HG03520 (cell line): ENCODE data around the gene GNL3L.
"Not testable (repeated sequence)": the region's sequence is repeated elsewhere in the genome, so short reads cannot be mapped to it uniquely, and the experiment has no call there.

Experiments used
- ATAC-seq: cut with Tn5 transposase; IDR thresholded peaks from one replicate; pipeline ENCODE4 v1.9.1; 2021; ENCODE audit warnings: mild to moderate bottlenecking, moderate library complexity; ENCODE audit not compliant: unreplicated experiment

GNL3L gene, protein sequence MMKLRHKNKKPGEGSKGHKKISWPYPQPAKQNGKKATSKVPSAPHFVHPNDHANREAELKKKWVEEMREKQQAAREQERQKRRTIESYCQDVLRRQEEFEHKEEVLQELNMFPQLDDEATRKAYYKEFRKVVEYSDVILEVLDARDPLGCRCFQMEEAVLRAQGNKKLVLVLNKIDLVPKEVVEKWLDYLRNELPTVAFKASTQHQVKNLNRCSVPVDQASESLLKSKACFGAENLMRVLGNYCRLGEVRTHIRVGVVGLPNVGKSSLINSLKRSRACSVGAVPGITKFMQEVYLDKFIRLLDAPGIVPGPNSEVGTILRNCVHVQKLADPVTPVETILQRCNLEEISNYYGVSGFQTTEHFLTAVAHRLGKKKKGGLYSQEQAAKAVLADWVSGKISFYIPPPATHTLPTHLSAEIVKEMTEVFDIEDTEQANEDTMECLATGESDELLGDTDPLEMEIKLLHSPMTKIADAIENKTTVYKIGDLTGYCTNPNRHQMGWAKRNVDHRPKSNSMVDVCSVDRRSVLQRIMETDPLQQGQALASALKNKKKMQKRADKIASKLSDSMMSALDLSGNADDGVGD

DNA sequence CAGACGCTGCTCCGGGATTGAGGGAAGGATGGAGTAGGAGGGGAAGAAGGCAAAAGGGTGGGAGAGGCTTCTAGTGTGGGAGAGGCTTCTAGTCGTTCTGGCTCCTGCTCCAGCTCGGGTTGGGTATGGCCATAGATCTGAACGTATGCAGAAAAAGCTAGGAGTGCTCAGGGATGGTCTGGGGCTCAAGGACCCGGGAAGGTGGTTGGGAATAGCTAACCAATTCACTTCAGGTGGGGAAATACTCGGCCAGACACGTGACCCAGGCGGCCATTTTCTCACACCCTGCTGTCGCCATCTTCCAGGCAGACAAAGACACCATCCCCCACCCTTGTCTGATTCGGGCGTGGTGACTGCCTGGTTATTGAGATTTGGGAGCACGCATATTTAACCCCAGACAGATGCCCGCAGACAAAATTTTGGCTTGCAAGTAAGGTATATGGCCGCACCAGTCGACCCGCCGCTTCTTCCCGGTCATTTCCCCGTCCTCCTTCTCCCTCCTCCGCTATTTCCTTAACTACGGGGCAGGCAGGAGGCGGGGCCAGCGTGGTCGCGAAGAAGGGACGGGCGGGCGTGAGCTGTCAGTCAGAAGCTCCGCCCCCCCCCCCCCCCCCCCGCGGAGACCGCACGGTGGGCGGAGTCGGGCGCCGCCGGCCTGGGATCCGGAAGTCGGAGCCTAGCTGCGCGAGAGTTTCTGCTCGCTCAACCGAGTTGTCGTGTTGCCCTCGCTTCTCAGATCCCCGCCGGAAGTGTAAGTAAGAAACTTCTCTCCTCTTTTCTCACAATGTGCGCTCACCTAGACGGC lies at the start of gene GNL3L:
TSS of gene GNL3L (plus strand) at position 668 of the 805 bp plus-strand sequence. CDS start 2,348 bp downstream, outside the sequence.
- peak; percentile 77 for ATAC-seq

DNA sequence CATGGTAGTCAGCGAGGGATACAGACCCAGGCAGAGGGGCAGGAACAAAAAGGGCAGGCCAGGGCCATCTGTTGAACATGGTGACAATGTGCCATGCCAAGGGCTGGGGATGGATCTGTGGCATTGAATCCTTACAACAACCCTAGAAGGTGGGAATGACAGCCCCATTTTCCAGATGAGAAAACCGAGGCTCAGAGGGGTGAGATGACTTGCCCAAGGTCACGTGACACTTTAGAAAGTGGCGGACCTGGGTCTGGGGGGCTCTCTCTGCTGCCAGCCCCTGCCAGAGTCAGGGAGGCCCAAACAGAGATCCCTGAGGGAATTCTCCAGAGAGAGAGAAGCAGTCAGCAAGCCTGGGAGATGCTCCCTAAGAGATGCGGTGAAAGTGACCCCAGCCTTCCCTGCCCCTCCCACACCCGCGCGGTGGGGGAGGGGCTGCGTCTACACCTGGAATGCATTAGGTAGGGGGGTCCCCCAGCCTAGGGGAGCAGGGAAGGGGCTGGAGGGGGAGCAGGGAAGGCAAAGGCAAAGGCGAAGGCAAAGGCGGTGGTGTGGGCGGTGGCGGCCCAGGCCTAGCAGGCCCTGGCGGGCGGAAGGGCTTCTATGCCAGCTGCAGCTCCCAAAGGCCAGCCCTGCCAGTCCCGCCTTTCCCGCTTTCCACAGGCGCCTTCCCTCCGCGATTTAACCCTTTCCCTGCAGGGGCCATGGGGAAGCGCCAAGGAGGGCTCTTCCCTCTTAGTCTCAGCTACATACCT lies 47.0 kb upstream of the GNL3L start:
- ATAC-seq: no peak

DNA sequence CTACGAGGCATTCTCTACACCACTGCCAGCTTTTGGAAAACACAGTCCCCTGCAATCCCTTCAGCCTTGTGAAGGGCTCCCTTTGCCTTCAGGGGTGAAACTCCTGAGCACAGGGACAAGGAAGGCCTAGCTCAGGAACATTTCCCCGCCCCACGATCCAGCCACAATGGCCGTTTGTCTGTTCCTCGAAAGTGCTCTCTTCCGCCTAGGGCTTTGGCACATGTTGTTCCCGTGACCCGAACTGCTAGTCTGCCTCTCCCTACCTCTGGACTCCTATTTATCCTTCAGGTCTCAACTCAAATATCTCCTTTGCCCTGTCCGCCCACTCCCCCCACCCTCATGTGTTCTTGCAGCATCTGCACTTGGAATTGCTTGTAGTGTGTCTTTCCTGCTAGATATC lies 46.1 kb upstream of the GNL3L start:
- no peak for ATAC-seq

DNA sequence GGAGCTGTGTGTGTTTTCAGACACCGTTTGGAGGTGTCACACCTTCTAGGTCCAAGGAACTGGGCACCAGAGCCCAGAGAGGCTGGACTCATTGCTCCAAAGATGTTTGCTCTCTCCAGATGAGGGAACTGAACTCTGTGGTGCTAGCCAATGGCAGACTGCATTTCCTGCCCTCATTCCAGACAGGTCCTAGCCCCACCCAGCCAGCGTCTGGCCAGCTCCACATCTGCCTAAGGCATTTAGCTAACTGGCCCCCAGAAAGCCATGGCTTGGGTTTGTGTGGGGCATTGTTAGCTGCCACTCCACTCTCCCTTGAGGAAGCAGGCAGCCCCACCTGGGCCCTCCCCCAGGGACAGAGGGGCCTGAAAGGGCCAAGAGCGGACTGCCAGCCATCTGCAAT lies 45.4 kb upstream of the GNL3L start:
- no peak for ATAC-seq

DNA sequence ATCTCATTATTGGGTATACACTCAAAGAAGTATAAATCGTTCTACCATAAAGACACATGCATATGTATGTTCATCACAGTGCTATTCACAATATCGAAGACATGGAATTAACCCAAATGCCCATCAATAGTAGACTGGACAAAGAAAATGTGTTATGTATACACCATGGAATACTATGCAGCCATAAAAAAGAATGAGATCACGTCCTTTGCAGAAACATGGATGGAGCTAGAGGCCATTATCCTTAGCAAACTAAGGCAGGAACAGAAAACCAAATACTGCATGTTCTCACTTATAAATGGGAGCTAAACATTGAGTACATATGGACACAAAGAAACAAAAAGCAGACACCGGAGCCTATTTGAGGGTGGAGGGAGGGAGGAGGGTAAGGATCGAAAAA lies 40.2 kb upstream of the GNL3L start:
- ATAC-seq: not testable (repeated sequence)

DNA sequence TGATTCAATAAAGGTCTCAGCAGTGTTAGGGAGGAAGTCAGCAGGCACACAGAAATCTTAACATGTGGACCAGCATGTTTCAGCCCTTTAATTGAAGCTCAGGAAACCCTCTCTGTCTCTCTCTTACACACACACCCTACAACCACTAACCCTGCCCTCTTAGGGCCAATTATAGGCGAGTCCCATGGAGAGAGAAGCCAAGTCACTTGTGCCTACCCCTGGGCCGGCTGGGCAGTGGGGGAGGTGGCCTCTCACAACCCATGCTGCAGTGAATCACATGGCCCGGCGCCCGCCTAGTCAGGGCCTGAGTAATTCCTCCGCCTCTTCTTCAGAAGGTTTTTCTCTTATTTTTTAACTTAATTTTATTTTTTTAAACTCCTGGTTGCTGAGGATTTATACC lies 37.7 kb upstream of the GNL3L start:
- ATAC-seq: no peak

DNA sequence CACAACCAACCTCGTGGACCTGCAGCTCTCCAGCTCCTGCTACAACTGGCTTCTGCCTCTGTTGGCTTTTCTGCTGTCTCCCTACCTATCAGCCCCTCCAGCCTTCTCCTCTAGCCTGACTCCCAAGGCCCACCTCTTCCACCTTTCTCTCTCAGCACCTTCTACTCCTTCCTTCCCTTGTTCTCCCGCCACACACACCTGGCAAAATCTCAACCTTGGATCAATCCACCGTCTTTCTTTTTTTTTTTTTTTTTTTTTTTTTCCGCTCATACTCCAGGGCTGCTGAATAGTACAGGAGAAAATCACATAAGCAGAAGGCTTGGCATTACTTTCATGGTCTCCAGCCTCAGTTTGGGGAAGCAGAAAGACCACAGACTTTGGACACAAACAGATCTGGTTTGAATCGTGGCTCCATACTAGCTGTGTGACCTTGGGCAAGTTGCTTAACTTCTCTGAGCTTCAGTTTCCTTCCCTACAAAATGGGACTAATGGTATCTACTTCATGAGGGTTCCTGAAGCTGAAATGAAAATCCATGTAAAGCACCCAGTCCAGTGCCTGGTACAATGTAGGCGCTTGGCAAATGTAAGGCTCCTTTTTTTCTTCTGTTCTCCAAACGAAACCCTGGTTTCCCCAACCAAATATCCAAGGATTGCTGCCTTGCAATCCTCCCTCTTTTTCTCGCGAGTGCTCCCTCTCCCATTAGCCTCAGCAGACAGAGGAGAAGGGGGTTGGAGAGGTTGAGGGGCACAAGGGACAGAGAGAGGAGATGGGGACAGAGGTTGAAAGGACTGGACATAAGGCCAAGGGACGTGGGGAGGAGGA lies 35.6 kb upstream of the GNL3L start:
- no peak for ATAC-seq

DNA sequence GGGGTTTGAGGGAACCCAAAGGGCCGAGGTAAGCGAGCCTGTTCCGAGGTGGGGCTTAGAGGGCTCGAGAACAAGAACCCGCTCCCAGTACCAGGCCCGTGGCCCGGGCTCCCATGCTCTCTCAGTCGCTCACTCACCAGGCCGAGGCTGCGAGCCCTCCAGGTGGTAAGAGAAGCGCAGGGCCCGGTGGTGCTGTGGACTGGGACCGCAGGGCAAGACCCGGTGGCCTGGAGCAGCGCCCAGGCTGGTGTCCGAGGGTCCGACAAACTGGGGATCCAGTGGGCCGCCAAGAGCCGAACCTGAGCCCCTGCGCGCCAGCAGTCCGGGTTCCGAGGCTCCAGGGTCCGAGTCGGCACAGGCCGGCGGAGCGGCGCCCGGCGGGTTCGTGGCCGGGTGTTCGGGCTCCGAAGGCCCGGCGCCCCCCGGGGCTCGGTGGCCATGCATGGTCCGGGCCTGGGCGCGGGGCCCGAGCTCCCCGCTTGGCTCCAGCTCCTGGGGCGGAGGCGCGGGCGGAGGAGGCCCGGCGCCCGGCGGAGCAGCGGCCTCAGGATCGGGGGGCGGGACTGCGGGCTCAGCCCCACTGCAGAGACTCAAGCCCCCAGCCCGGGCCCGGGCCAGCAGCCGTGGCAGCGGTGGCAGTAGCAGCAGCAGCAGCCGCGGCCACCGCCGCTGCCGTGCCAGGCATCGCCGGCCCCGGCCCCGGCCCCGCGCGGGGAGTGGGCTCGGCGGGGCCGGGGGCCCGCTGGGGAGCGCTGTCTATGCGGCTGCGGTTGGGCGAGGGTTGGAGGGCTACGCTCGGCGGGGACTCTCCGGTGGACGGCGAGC lies 34.8 kb upstream of the GNL3L start:
- no peak for ATAC-seq

DNA sequence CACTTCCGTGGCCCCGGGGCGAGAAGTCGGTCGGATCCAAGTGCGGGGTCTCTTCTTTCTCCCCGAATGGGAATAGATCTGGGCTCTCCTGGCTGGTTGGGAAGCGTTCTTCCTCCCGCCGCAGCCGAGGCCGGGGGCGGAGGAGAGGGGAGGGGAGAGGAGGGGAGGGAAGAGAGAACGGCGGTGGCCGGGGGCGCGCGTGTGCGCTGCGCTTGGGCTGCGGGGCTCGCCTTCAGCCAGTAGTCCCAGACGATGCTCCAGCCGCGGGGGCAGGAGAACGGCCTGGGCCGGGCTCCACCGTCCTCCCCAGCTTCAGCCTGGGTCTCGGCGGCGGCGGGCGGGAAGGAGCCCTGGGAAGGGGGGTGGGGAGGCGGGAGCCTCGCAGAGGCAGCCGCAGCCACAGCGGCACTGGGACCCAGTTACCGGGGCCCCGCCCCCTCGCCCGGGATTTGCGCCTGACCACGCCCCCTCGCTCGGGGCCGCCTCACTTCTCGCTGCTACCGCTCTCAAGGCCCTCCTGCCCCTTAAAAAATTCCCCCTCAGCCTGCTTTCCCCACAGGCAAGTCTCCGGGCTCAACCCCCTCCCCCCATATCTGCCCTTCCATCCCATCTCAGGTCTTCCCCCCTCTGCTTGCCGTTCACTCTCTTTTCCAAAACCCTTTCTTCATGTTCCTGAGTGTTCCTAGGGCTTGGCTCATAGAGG lies 34.1 kb upstream of the GNL3L start, which contains the start of gene FGD1:
TSS of gene FGD1 (minus strand) at position 421 of the 703 bp plus-strand sequence. CDS start 802 bp downstream, outside the sequence.
- ATAC-seq: no peak

DNA sequence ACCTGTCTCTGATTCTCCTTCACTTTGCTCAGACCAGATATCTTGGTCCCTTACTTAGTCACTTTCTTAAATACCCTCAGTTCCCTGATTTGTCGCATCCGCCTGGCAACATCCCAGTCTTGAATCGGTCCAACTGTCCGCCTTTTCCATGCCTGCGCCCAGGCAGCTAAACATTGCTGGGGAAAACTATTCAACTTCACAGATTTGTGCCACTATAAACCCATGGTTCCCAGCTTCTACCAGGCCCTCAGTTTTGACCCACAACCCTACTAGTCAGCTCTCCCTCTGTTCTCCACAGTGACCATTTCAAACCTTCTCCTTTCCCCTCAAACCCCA lies 33.5 kb upstream of the GNL3L start:
- no peak for ATAC-seq

DNA sequence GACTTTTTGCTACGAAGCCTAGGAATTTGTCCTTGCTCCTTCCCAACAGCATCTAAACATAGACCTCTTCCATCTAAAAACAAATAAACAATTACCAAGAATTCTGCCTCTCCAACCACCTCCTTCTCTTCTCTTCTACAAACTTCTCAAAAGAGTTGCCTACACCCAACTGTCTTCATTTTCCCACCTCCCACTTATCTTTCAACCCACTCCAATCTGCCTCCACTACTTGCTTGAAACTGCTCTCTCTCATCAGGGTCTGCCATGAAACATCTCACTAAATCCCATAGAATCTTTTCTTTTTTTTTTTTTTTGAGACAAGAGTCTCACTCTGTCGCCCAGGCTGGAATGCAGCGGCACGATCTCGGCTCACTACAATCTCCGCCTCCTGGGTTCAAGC lies 33.1 kb upstream of the GNL3L start:
- no peak for ATAC-seq

DNA sequence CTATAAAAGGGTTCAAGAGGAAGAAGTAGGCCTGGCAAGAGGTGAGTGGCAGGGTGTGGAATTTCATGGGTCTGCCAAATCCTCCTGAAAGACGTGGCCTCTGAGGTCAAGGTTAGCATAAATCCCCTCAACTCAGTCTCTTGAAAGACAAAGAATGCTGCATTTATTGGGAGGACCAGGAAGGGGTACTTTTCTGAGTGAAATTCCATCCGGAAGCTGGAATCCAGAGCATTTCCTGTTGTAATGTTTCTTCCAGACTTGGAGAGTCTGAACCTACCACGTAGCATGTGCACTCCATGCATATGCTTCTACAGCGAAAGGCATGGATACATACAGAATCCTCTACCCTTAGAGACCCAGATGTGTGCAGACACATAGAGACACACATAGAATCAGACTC lies 20.6 kb upstream of the GNL3L start:
- no peak for ATAC-seq

DNA sequence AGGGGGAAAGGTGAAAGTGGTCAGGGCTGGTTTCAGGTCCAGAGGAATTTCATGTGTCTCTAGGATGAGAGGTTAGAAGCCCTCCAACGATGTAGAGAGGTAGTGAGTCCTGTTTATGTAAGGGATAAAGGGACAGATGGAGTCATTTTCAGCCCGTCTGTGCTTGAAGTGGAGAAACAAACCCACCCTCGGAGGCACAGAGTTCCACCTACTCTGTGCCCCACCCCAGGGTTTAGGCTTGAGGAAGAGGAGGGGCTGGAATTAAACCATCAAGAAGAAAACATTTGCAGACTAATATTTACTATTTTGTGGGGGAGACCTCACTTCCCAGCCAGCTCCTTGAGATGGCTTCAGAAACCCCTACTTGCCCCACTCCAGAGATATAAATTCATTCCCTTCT lies 868 bp upstream of the GNL3L start:
- no peak for ATAC-seq

DNA sequence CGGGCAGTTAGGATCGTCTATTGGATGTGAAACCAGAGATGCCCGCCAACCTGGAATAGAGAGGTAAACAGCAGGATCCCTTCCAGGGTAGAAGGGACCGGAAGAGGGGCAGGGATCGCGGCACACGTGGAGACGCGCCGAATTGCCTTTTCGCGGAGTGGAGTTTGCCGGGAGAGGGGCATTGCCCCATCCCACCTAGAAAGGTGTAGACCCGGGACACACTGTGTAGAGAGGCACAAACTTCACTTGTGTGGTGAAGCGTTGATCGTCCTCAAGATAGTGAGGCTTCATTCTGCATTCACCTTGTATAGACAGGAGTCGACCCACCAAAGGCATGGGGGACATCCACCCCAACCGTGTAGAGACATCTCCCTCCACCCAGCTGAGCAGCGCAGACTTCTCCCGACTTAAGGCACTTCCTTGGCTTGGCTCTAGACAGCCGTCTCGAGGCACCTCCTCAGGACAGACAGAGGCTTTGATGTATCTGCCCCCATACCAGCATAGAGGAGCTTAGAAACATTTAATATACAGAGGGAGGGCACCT lies 410 bp downstream of the GNL3L start:
- peak; percentile 23 for ATAC-seq

DNA sequence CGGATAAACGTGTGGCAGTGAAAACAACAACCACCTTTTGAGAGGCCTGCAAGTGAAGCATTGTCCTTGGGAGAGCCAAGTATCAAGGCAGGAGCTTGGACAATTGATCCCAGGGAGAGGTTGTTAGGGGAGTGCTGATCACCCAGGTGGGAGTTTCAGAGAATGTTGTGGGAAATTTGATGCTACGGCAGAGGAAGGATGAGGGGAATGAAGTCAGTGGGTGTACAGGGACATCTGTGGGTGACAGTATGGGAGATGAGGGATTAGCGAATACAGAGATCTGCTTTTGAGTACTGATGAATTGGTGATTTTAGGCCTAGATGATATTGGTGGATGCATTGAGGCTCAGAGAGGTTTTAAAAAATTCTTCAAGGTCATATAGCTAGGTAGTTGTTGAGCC lies 4.3 kb downstream of the GNL3L start:
- no peak for ATAC-seq

DNA sequence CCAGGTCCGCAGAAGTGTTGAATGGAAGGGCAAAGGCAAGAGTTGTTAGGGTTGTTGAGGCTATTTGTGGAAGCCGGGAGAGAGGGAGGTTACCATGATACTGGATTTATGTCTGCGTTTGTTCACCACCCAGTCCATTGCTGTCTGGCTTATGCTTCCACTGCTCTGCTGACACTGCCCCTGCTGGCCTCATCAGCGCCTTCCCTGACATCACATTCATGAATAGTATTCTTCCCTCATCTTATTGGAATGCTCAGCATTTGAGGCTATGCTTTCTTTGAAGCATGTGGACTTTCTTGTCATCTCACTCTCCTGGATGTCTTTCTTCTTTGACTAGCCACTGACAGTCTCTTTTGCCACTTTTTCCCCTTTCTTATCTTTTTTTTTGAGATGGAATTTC lies 10.3 kb downstream of the GNL3L start:
- ATAC-seq: no peak

DNA sequence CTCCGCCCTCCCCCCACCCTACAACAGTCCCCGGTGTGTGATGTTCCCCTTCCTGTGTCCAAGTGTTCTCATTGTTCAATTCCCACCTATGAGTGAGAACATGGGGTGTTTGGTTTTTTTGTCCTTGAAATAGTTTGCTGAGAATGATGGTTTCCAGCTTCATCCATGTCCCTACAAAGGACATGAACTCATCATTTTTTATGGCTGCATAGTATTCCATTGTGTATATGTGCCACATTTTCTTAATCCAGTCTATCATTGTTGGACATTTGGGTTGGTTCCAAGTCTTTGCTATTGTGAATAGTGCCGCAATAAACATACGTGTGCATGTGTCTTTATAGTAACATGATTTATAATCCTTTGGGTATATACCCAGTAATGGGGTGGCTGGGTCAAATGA lies 12.2 kb downstream of the GNL3L start:
- not testable (repeated sequence) for ATAC-seq

DNA sequence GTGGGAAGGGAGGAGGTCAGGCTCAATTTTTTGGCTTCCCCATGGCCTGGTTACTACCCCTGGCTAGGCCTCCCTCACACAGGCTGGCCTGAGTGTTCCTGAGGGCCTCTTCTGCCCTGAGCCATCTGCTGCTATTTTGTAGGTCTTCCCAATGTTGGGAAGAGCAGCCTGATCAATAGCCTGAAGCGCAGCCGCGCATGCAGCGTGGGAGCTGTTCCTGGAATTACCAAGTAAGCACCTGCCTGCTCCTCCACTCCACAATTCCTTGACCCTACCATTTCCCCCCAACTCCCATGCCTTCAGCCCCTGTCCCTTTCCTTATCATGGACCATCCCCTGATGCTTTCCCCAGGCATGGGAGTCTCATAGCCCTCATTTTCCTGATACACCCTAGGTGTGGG lies 20.8 kb downstream of the GNL3L start:
- ATAC-seq: no peak
